Measurements from ENCODE around the gene F8A3.
"Not testable (repeated sequence)": the region's sequence is repeated elsewhere in the genome, so short reads cannot be mapped to it uniquely, and the experiment has no call there.

F8A3 gene

DNA sequence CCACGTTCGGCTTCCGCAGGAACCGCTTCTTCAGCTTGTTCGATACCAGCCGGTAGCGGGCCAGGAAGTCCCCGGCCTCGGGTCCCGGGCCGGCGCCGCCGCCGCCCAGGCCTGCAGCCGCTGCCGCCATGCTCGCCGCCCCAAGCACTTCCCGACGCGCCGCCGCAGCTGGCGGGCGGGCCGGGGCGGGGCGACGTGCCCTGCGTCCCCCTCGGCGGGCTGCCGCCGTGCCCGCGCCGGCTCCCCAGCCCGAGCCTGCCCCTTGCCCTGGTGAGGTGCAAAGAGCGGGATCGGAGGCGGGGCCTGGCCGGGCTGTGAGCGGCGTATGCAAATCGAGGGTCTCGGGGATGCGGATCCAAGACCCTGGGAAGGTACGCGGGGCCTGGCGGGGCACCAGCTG lies at the start of gene F8A3:
F8A3 (minus strand) TSS at position 150 of the 400 bp plus-strand sequence; CDS start at position 130, 20 bp downstream.
- CTCF ChIA-PET, POLR2A ChIA-PET: not testable (repeated sequence)

DNA sequence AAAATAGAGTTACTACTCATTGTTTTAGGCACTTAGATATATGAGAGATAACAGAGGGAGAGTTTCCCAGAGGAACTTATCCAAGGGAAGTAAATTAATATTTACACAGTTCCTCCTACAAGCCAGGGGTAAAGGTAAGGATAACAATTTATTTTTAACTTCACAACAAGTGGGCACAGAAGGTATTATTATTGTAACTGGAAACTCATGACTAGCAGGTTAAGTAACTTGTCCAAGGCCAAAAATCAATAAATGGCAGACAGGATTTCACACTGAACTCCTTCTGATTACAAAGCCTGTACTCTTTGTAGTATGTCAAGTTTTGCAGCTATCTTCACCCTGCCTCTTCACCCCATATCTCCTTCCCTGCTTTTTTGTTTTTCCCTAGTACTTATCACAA lies 46.9 kb upstream of the F8A3 start:
- TF ChIP-seq FOXA1 (IDR thresholded peaks at IDR 0.05) (no peak), BHLHE40 (IDR thresholded peaks at IDR 0.05; ENCODE audit: borderline replicate concordance) (no peak), SUZ12 (IDR thresholded peaks at IDR 0.05) (no peak), HDGF (IDR thresholded peaks at IDR 0.05; ENCODE audit: borderline replicate concordance) (no peak), NFRKB (IDR thresholded peaks at IDR 0.05) (no peak), FOXK2 (IDR thresholded peaks at IDR 0.05) (no peak), ARNT (IDR thresholded peaks at IDR 0.05) (no peak), LEF1 (IDR thresholded peaks at IDR 0.05; ENCODE audit: borderline replicate concordance) (no peak), CTBP1 (IDR thresholded peaks at IDR 0.05; ENCODE audit: borderline replicate concordance) (no peak), FOXM1 (IDR thresholded peaks at IDR 0.05; ENCODE audit: borderline replicate concordance) (no peak), L3MBTL2 (conservative IDR thresholded peaks at IDR 0.05) (no peak), SP1 (IDR thresholded peaks at IDR 0.05) (no peak)
- POLR2A ChIA-PET, result no interaction called here
- CTCF ChIA-PET, result no interaction called here
- no peak for DNase-seq (ENCODE audit: extremely low spot score)

More for the DNA sequence above, at the start of gene F8A3:
- DNase-seq (ENCODE audit: extremely low spot score), result not testable (repeated sequence)

DNA sequence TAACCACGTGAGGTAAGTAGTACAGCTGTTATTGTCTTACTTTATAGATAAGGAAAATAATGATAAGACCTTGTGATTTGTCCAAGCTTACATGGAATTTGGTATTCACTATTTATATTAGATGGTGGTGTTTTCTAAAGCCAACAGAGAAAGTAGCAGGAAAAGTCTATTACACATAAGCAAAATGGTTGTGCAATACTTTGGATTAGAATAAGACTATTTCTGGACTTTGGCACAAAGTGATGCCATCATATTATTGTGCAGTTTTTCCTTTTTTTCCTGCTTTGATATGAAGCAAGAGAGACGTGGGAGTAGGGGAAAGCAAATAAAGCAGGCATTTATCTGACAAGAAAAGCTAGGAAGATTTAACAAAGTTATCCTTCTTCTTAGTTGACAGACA lies 36.7 kb upstream of the F8A3 start:
- DNase-seq (ENCODE audit: extremely low spot score); POLR2A ChIA-PET; CTCF ChIA-PET: not testable (repeated sequence)

DNA sequence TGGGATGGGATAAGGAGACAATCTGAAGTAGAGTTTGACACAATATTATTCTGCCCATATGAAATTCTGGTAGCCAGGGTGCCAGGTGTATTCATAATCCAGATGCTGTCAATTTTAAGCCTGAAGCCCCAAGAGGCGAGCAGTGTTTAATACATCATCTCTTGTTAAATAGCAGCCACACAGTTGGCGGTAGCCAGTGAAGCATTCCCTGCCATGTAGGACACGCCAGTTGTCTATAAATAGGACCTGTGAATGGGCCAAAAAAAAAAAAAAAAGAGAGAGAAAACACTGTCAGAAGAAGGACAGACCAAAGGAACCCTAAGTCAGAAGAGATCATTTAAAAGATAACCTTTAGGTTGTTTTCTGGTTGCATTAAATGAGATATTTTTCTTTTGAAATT lies 33.0 kb upstream of the F8A3 start:
- CTCF ChIA-PET; POLR2A ChIA-PET; DNase-seq (ENCODE audit: extremely low spot score): not testable (repeated sequence)

DNA sequence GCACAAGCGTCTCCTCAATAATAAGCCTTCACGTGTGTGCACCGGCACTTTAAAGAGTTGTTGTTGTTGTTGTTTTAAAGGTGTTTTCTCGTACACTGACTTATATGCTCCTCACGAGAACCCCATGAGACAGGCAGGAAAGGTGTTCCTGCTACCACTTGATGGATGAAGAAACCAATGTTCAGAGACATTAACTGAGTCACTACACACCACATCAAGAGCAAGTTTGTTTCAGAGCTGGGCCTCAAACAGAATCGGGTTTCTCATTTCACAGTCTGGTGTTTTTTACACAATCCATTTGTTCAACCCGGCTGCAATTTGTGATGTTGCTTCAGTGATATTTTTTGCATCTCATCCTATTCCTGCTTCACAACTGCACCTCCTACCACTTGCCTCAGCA lies 18.7 kb upstream of the F8A3 start:
- POLR2A ChIA-PET; DNase-seq (ENCODE audit: extremely low spot score); CTCF ChIA-PET: not testable (repeated sequence)

GRCh38 chrX:155466269-155466938 lies 8.0 kb upstream of the F8A3 start:
- DNase-seq (ENCODE audit: extremely low spot score); POLR2A ChIA-PET; CTCF ChIA-PET: not testable (repeated sequence)

- DNase-seq (ENCODE audit: extremely low spot score); POLR2A ChIA-PET; CTCF ChIA-PET: not testable (repeated sequence)
Observed at GRCh38 chrX:155460501-155460900, 2.1 kb upstream of the F8A3 start.

DNA sequence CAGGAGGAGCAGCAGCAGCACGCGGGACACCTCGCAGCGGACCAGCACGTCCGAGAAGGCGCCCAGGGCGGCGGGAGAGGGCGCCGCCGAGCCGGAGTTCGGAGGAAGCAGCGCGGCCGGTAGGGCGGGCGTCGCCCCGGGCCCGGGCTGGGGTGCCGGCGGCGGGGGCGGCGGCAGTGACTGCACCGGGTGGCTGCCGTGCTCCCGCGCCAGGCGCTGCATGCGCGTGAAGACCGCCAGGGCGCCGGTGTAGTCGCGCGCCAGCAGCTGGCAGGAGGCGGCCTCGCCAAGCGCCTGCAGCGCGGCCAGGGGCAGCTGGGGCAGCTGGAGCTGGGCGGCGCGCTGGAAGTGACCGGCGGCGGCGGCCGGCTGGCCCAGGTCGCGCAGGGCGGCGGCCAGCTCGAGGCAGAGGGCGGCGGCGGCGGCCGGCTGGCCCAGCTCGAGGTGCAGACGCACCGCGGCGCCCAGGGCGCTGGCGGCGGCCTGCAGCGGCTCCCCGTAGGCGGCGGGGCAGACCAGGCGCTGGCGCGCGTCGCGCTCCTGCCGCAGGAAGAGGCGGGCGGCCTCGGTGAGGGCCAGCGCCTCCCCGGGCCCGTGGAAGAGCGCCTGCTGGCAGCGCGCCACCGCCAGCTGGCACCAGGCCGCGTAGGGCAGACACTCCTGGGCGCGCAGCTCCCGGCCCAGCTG lies 516 bp downstream of the F8A3 start:
- DNase-seq (ENCODE audit: extremely low spot score); POLR2A ChIA-PET; CTCF ChIA-PET: not testable (repeated sequence)

DNA sequence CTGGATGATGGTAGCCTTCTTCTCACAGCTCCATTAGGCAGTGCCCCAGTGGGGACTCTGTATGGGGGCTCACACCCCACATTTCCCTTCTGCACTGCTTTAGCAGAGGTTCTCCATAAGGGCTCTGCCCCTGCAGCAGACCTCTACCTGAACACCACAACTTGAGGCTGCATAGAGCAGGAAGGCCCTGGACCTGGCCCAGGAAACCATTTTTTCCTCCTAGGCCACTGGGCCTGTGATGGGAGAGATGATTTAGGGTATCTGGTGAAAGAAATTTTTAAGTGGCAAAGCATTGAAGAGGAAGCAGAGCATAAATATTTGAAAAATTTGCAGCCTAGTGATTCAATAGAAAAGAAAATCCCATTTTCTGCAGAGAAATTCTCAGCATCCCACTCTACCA lies 17.3 kb downstream of the F8A3 start:
- DNase-seq (ENCODE audit: extremely low spot score), result no peak
- ChIA-PET CTCF (no interaction called here), POLR2A (no interaction called here)
- TF ChIP-seq FOXM1 (IDR thresholded peaks at IDR 0.05; ENCODE audit: borderline replicate concordance) (no peak), BHLHE40 (IDR thresholded peaks at IDR 0.05; ENCODE audit: borderline replicate concordance) (no peak), SP1 (IDR thresholded peaks at IDR 0.05) (no peak), ZNF384 (IDR thresholded peaks at IDR 0.05) (no peak), HDGF (IDR thresholded peaks at IDR 0.05; ENCODE audit: borderline replicate concordance) (no peak), FOXA1 (IDR thresholded peaks at IDR 0.05) (no peak), CTBP1 (IDR thresholded peaks at IDR 0.05; ENCODE audit: borderline replicate concordance) (no peak), PKNOX1 (IDR thresholded peaks at IDR 0.05) (no peak), LEF1 (IDR thresholded peaks at IDR 0.05; ENCODE audit: borderline replicate concordance) (no peak), ARNT (IDR thresholded peaks at IDR 0.05) (no peak), ELF4 (IDR thresholded peaks at IDR 0.05) (no peak), FOXK2 (IDR thresholded peaks at IDR 0.05) (no peak), TARDBP (IDR thresholded peaks at IDR 0.05) (no peak)

DNA sequence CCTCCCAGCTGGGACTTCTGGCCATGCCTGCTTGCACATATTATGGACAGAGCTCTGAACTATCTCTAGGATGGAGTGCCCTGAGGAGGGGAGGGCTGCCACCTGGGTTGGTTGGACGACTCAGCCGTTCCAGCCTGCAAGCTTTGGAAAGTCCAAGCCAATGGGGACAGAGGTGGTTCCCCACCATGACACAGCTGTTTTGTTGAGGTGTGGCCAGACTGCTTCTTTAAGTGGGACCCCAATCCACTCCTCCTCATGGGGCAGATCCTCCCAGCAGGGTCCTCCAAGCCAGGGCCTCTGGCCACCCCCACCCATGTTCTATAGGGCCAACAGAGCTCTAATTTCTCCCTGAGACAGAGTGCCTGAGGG lies 22.7 kb downstream of the F8A3 start:
- POLR2A ChIA-PET, result no interaction called here
- CTCF ChIA-PET, result no interaction called here
- no peak for TF ChIP-seq NFRKB (IDR thresholded peaks at IDR 0.05)
- TF ChIP-seq LEF1 (IDR thresholded peaks at IDR 0.05; ENCODE audit: borderline replicate concordance), result no peak
- TF ChIP-seq FOXA1 (IDR thresholded peaks at IDR 0.05), result no peak
- TF ChIP-seq CTBP1 (IDR thresholded peaks at IDR 0.05; ENCODE audit: borderline replicate concordance), result no peak
- no peak for TF ChIP-seq HDGF (IDR thresholded peaks at IDR 0.05; ENCODE audit: borderline replicate concordance)
- no peak for TF ChIP-seq SUZ12 (IDR thresholded peaks at IDR 0.05)
- TF ChIP-seq FOXM1 (IDR thresholded peaks at IDR 0.05; ENCODE audit: borderline replicate concordance), result no peak
- no peak for TF ChIP-seq BHLHE40 (IDR thresholded peaks at IDR 0.05; ENCODE audit: borderline replicate concordance)
- no peak for TF ChIP-seq ARNT (IDR thresholded peaks at IDR 0.05)
- no peak for TF ChIP-seq ZNF384 (IDR thresholded peaks at IDR 0.05)
- no peak for TF ChIP-seq SP1 (IDR thresholded peaks at IDR 0.05)
- TF ChIP-seq TARDBP (IDR thresholded peaks at IDR 0.05), result no peak
- no peak for TF ChIP-seq L3MBTL2 (conservative IDR thresholded peaks at IDR 0.05)
- no peak for TF ChIP-seq ELF4 (IDR thresholded peaks at IDR 0.05)
- no peak for TF ChIP-seq FOXK2 (IDR thresholded peaks at IDR 0.05)
- DNase-seq (ENCODE audit: extremely low spot score), result no peak

All from HEK293T (cell line).